22Rv1 (cell line): ENCODE results near the gene PRMT7.
"Not testable (repeated sequence)": the region's sequence is repeated elsewhere in the genome, so short reads cannot be mapped to it uniquely, and the experiment has no call there.

ENCODE experiments used
- H3K27ac ChIP-seq: fragments of 450-650 bp; 2 replicates; pipeline ENCODE4 v1.5.1; 2017
- CTCF ChIP-seq: fragments of 450-650 bp; IDR thresholded peaks from 2 replicates; pipeline ENCODE4 v1.5.1; 2017; ENCODE audit warnings: mild to moderate bottlenecking
- ZFX ChIP-seq: fragments of 450-650 bp; IDR thresholded peaks from 2 replicates; pipeline ENCODE4 v1.6.1; 2017; ENCODE audit warnings: antibody characterized with exemption, borderline replicate concordance

Gene PRMT7

GRCh38 chr16:68285683-68286082 is 25.1 kb upstream of the PRMT7 start:
- H3K27ac ChIP-seq, result no peak overlapping the region
- TF ChIP-seq CTCF (no peak), ZFX (no peak)

- H3K27ac ChIP-seq, result no peak overlapping the region
Observed at GRCh38 chr16:68286153-68287074, 24.4 kb upstream of the PRMT7 start.

GRCh38 chr16:68287276-68288251 is 23.3 kb upstream of the PRMT7 start:
- no peak for TF ChIP-seq CTCF
- no peak for TF ChIP-seq ZFX
- H3K27ac ChIP-seq, result no peak overlapping the region

More at GRCh38 chr16:68286153-68287074, 24.4 kb upstream of the PRMT7 start:
- TF ChIP-seq ZFX, result no peak
- no peak for TF ChIP-seq CTCF

- TF ChIP-seq CTCF, result no peak
- no peak for TF ChIP-seq ZFX
- H3K27ac ChIP-seq, result no peak overlapping the region
Observed at GRCh38 chr16:68288252-68288650, 22.6 kb upstream of the PRMT7 start.

GRCh38 chr16:68288796-68289195 is 22.0 kb upstream of the PRMT7 start:
- not testable (repeated sequence) for H3K27ac ChIP-seq

GRCh38 chr16:68289202-68289601 is 21.6 kb upstream of the PRMT7 start:
- TF ChIP-seq ZFX, result no peak
- no peak for TF ChIP-seq CTCF
- no peak overlapping the region for H3K27ac ChIP-seq

GRCh38 chr16:68289621-68290329 is 21.0 kb upstream of the PRMT7 start:
- no peak overlapping the region for H3K27ac ChIP-seq
- no peak for TF ChIP-seq ZFX
- TF ChIP-seq CTCF, result no peak
